Non-pigmented ciliary epithelial cell (primary cell): ENCODE data around the gene PLAAT3.
A peak's percentile ranks its signal among the peaks of the same experiment; 100 is the strongest.
"Not testable (repeated sequence)": the region's sequence is repeated elsewhere in the genome, so short reads cannot be mapped to it uniquely, and the experiment has no call there.

Experiments used
- DNase-seq: peaks from one replicate; pipeline ENCODE4 v3.0.0-alpha.2; 2010; ENCODE audit warnings: low read depth

PLAAT3 gene

GRCh38 chr11:63609536-63609935 is 4.7 kb downstream of the PLAAT3 start:
- DNase-seq: no peak

- peak; percentile 60 for DNase-seq
Measured at GRCh38 chr11:63608353-63609345, 5.6 kb downstream of the PLAAT3 start.

- DNase-seq: no peak
Measured at GRCh38 chr11:63603180-63603518, 11.1 kb downstream of the PLAAT3 start.

GRCh38 chr11:63602290-63603179 is 11.7 kb downstream of the PLAAT3 start:
- DNase-seq: not testable (repeated sequence)

- peak; percentile 42 for DNase-seq
Measured at GRCh38 chr11:63599211-63600122, 14.8 kb downstream of the PLAAT3 start.

- DNase-seq: no peak
Measured at GRCh38 chr11:63598556-63598955, 15.7 kb downstream of the PLAAT3 start.

GRCh38 chr11:63595296-63595695 is 18.9 kb downstream of the PLAAT3 start:
- DNase-seq: no peak

- no peak for DNase-seq
Measured at GRCh38 chr11:63592975-63593395, 21.2 kb downstream of the PLAAT3 start.

GRCh38 chr11:63590024-63590788 is 24.0 kb downstream of the PLAAT3 start:
- DNase-seq: no peak

- DNase-seq: no peak
Measured at GRCh38 chr11:63589000-63589399, 25.2 kb downstream of the PLAAT3 start.

GRCh38 chr11:63586451-63587166 is 27.6 kb downstream of the PLAAT3 start:
- DNase-seq: no peak

GRCh38 chr11:63583357-63583677 is 30.9 kb downstream of the PLAAT3 start:
- no peak for DNase-seq

GRCh38 chr11:63581224-63581623 is 33.0 kb downstream of the PLAAT3 start:
- DNase-seq: not testable (repeated sequence)

- not testable (repeated sequence) for DNase-seq
Measured at GRCh38 chr11:63578882-63579281, 35.4 kb downstream of the PLAAT3 start.

GRCh38 chr11:63574856-63575602 is 39.2 kb downstream of the PLAAT3 start:
- DNase-seq: no peak

GRCh38 chr11:63573881-63574855 is 40.1 kb downstream of the PLAAT3 start:
- no peak for DNase-seq

- DNase-seq: no peak
Measured at GRCh38 chr11:63572026-63572688, 42.1 kb downstream of the PLAAT3 start.

GRCh38 chr11:63569570-63569969 is 44.7 kb downstream of the PLAAT3 start:
- DNase-seq: no peak
